NCI-H1048 (cell line): Measurements from ENCODE around the gene ANKRD29.
"Not testable (repeated sequence)": the region's sequence is repeated elsewhere in the genome, so short reads cannot be mapped to it uniquely, and the experiment has no call there.

ENCODE experiments used
- DNase-seq: peaks from one replicate; lab custom pipeline; 2025; lab: John Stamatoyannopoulos, UW

ANKRD29 gene

GRCh38 chr18:23616258-23616657 lies 46.5 kb downstream of the ANKRD29 start:
- DNase-seq, result no peak

DNA sequence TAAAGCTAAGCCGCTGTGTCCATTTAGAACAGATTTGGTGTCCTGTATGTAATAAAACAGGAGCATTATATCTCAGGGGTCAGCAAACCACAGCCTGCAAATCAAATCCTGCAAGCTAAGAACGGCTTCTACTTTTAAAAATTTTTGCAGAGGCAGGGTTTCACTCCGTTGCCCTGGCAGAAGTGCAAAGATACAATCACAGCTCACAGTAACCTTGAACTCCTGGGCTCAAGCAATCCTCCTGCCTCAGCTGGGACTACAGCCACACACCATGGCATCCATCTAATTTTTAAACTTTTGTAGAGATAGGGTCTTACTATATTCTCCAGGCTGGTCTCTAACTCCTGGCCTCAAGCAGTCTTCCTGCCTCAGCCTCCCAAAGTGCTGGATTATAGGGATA lies 47.8 kb downstream of the ANKRD29 start:
- DNase-seq, result no peak

- DNase-seq, result no peak
Measured at GRCh38 chr18:23614413-23614812, 48.3 kb downstream of the ANKRD29 start.

GRCh38 chr18:23613091-23613475 lies 49.6 kb downstream of the ANKRD29 start:
- DNase-seq, result not testable (repeated sequence)

GRCh38 chr18:23612434-23613090 lies 50.1 kb downstream of the ANKRD29 start:
- no peak for DNase-seq

DNA sequence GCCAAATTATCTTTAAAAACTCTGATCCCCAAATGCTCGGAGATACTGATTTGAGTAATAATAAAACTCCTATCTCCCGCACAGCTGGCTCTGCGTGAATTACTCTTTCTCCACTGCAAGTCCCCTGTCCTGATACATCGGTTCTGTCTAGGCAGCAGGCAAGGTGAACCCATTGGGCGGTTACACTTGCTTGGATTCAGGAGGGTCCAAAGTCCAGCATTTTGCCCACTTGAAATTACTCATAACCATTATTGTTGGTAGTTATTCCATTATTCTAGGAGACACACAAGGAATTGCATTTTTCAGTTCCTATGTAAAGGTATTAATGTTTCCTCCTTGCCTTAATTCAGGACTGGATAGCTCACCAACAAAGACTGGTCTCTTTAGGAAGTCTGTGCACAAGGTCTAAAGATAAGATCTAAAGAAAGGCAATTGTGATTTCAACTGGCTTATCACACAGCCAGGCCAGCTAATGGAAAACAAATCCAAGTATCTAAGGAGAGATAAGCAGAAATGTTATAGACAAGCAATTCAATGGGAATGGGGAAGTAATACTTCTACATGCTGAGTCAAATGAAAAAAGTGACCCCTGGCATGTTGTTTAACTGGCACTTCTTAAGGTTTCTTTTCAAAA lies 53.2 kb downstream of the ANKRD29 start:
- DNase-seq, result no peak

- DNase-seq, result no peak
Measured at GRCh38 chr18:23608211-23608610, 54.5 kb downstream of the ANKRD29 start.

DNA sequence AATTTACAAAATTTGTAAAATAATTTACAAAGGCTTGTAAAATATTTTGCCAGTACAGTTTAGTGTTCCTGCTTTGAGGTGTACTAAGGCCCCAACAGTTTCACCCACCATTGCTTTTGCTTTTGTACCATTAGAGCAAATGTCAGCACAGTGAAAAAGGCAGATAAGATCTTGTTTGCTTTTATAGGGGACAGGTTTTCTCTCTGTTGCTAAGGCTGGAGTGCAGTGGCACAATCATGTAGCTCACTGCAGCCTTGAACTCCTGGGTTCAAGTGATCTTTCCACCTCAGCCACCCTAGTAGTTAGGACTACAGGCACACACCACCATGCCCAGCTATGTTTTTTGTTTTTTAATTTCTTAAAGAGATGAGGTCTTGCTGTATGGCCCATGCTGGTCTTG lies 56.8 kb downstream of the ANKRD29 start:
- no peak for DNase-seq

GRCh38 chr18:23599809-23600208 lies 62.9 kb downstream of the ANKRD29 start:
- no peak for DNase-seq

DNA sequence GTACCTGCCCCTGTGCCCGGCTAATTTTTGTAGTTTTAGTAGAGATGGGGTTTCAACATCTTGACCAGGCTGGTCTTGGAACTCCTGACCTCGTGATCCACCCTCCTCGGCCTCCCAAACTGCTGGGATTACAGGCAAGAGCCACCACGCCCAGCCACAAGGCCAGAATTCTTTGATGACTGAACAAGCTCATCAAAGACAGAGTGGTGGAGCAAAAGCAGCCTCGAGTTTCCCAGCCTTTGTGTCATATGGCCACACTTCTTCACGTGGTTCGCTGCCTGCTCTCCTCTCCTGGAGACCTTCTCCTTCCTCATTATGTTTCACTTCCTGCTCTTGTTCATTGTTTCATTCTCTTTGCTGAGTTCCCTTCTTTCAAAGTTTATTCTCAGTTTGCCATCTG lies 66.5 kb downstream of the ANKRD29 start:
- no peak for DNase-seq

GRCh38 chr18:23595591-23595990 lies 67.1 kb downstream of the ANKRD29 start:
- DNase-seq, result no peak

GRCh38 chr18:23593720-23594119 lies 69.0 kb downstream of the ANKRD29 start:
- DNase-seq, result no peak

DNA sequence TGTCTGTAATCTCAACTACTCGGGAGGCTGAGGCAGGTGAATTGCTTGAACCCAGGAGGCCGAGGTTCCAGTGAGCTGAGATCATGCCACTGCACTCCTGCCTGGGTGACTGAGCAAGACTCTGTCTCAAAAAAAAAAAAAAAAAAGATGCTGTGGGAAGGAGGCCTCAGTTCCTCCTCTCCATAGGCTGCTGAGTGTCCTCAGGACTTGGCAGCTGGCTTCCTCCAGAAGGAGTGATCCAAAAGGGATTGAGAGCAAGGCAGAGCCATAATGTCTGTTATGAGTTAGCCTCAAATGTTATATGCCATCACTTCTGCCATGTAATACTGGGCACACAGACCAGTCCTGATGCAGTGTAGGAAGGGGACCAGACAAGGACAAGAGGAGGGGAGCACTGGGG lies 69.8 kb downstream of the ANKRD29 start:
- no peak for DNase-seq

- no peak for DNase-seq
Measured at GRCh38 chr18:23591011-23591410, 71.7 kb downstream of the ANKRD29 start.

GRCh38 chr18:23588836-23589560 lies 73.7 kb downstream of the ANKRD29 start:
- DNase-seq, result no peak

DNA sequence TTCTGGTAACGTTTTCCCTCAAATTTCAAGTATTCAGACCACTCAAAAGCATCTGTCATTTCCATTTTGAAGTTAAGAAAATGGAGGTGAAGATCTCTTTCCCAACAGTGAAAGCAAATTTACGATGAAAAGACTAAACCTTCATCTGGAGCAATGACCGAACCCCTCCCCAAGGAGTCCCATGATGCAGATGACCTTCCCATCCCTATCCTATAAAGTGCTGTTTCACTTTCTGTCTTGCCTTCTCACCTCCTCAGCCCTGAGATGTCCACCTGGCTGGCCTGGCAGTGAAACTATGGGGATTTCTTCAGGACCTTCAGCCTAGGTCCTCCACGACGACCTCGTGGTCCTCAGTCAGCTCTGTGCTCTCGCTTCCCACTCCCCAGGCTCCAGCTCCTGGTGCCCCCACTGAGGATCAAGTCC lies 75.5 kb downstream of the ANKRD29 start:
- no peak for DNase-seq

GRCh38 chr18:23586249-23587196 lies 76.2 kb downstream of the ANKRD29 start, which contains the start of gene NPC1:
Gene NPC1, minus strand, starts transcription at chr18:23586506. Its CDS starts 163 bp downstream, at chr18:23586343.
- DNase-seq, result peak; percentile 81

DNA sequence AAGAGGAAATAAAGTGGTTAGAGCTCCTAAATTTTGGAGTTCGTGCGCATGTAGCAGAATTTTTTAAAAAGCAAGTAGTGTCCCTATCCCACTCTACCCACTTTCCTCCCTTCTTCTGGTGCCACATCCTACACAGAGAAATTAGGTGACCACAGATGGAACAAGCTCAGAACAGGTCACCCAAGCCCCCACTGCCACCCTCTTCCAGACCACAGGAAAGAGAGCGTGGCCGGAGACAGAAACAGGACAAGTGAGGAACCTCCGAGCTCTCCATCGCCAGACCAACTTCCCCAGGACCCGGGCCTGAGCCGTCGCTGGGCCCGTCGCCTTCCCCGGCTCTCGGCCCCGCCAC lies 76.8 kb downstream of the ANKRD29 start:
- no peak for DNase-seq

DNA sequence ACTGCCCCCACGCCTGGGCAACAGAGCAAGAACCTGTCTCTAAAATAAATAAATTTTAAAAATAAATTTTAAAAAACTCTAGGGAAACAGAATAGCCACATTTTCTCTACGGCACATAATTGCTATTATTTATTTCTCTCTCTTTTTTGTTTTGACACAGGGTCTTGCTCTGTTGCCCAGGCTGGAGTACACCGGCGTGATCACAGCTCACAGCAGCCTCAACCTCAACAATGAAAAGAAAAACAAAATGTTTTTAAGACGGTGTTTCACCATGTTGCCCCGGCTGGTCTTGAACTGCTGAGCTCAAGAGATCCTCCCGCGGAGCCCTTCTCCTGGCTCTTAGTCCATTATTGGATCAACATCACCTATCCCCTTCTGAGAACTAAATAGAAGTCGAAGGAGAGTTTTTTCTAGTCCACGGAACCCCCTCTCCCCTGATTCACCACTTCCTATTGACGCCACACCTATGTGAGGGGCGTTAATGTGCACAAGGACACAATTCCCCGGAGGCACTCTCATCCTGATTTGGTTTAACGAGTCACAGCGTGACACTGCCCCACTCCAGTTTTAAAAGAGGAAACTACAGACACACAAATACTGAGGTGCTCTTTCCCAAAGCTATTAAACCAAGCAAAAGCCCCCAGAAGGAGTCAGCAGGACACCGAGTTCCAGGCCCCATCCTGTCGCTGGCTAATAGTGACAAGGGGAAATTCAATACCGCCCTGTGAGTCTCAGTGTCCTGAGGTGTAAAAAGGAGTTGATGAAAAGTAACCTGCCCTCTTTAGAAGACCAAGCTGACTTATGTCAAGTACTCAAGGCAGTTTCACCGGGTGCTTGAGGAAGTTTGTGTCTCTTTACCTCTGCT lies 77.5 kb downstream of the ANKRD29 start:
- no peak for DNase-seq

DNA sequence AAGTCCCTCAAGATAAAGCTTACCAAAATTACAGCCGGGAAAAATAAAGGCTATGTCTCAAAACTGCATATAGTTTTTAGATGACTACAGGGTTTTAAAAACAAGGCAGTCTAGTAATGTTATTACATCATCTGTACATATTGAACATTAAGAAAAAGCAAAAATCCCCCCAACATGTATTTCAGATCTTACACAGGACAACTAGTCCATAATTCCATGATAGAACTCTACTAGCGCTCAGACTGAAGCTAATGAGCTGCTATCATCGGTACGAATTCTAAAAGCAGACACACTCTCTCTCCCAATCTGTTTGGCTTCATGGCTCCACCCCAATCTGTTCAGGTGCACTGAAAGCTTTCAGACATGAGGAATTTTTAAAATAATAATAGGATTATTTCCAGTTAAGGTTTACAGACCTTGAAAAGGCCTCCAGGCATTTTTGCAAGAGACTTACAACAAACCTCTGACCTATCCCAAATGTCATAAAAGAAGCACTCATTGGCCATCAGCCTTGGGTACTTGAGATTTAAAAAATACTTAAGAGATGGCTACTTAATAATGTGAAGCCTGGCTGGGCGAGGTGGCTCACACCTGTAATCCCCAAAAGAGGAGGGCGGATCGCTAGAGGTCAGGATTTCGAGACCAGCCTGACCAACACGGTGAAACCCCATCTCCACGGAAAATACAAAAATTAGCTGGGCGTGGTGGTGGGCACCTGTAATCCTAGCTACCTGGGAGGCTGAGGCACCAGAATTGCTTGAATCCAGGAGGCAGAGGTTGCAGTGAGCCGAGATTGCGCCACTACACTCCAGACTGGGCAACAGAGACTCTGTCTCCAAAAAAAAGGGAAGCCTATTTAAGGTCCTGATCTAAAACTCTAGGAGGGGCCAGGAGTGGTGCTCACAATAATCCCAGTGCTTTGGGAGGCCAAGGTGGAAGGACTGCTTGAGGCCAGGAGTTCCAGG lies 78.4 kb downstream of the ANKRD29 start:
- DNase-seq, result no peak
